Gastrocnemius medialis (tissue), 4 donors: ENCODE measurements around the gene UHRF2.

Source experiments
- POLR2A ChIP-seq, 2 donors: fragments of 450-650 bp; IDR thresholded peaks; one replicate each; pipeline ENCODE4 v1.6.1; 2017; ENCODE audit warnings: antibody characterized with exemption in 2 of 2, mild to moderate bottlenecking in 2 of 2, moderate library complexity in 2 of 2
- TF ChIP-seq, protein P1 (sequence below), 5 experiments: fragments of 450-650 bp in 3 of 5; fragments of 200-600 bp in 2 of 5; sonication (generic) in 2 of 5; IDR thresholded peaks in 4 of 5; conservative IDR thresholded peaks in 1 of 5; 1 replicate in 4 of 5; 2 replicates in 1 of 5; pipeline ENCODE4 v1.5.1; 2016 to 2019; ENCODE audit warnings: antibody characterized with exemption in 5 of 5, mild to moderate bottlenecking in 3 of 5, moderate library complexity in 3 of 5

DNA sequence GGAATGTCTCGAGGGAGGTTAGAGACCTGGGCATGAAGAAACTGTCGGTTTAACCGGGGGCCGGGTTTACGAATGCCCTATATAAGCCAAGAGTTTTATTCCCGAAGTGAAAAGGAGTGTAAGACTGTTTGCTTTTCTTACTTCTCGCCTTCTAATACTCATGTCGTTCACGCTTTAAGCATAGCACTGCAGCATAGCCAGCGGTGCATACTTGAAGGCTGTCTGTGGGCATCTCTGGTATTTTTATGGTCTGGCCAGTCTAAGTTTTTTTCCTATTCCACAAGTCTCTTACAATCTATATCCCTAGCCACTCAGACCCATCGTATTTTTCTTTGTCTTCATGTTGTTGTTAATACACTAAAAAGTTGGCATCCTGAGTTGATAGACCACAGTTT is 1.2 kb downstream of the UHRF2 start:
- TF ChIP-seq, protein P1, sequence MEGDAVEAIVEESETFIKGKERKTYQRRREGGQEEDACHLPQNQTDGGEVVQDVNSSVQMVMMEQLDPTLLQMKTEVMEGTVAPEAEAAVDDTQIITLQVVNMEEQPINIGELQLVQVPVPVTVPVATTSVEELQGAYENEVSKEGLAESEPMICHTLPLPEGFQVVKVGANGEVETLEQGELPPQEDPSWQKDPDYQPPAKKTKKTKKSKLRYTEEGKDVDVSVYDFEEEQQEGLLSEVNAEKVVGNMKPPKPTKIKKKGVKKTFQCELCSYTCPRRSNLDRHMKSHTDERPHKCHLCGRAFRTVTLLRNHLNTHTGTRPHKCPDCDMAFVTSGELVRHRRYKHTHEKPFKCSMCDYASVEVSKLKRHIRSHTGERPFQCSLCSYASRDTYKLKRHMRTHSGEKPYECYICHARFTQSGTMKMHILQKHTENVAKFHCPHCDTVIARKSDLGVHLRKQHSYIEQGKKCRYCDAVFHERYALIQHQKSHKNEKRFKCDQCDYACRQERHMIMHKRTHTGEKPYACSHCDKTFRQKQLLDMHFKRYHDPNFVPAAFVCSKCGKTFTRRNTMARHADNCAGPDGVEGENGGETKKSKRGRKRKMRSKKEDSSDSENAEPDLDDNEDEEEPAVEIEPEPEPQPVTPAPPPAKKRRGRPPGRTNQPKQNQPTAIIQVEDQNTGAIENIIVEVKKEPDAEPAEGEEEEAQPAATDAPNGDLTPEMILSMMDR (IDR thresholded peaks at IDR 0.05 in 4 of 5, conservative IDR thresholded peaks at IDR 0.05 in 1 of 5), result no peak
- no peak for TF ChIP-seq POLR2A (IDR thresholded peaks at IDR 0.05)
